Activated CD4-positive, alpha-beta memory T cell treated with anti-CD3 and anti-CD28 coated beads for 36 hours (primary cell): ENCODE data around the gene CADM2. TPM values are rescaled to one million over a fixed set of nuclear protein-coding genes. Genes with fewer than 3 reads are reported as not detected.

Experiments
- CTCF ChIA-PET: fragments of 350-600 bp; sonication (Branson Sonifier 250); formaldehyde crosslinking; loops from one replicate; lab custom pipeline; 2021; ENCODE audit warnings: antibody characterized with exemption, inconsistent platforms; lab: Charles Lee
- POLR2A ChIA-PET: fragments of 350-600 bp; sonication (Branson Sonifier 250); formaldehyde crosslinking; loops from one replicate; lab custom pipeline; 2021; ENCODE audit warnings: antibody characterized with exemption; lab: Charles Lee
- DNase-seq: peaks from one replicate; pipeline ENCODE4 v3.0.0-alpha.2; 2020
- H3K27ac Mint-ChIP-seq: one replicate; pipeline ENCODE4 v1.8.0; 2021; ENCODE audit warnings: mixed read lengths
- H3K27me3 Mint-ChIP-seq: one replicate; pipeline ENCODE4 v1.8.0; 2021; ENCODE audit warnings: mixed read lengths
- H3K36me3 Mint-ChIP-seq: one replicate; pipeline ENCODE4 v1.8.0; 2021; ENCODE audit warnings: mixed read lengths
- H3K4me1 Mint-ChIP-seq: one replicate; pipeline ENCODE4 v1.8.0; 2021; ENCODE audit warnings: low read depth, mixed read lengths
- H3K4me3 Mint-ChIP-seq: one replicate; pipeline ENCODE4 v1.8.0; 2021; ENCODE audit warnings: mild to moderate bottlenecking, mixed read lengths
- H3K9me3 Mint-ChIP-seq: one replicate; pipeline ENCODE4 v1.8.0; 2021; ENCODE audit warnings: mixed read lengths
- intact Hi-C: fragments of 100-400 bp; cut with micrococcal nuclease; formaldehyde crosslinking; loops from one replicate; pipeline ENCODE4 v1.15.1; 2023
- total RNA-seq, 2 experiments: library from RNA; stranded (reverse); gene quantifications; one replicate each; pipeline ENCODE4 v1.2.3, GENCODE V29; 2021

The CADM2 gene
- total RNA-seq, 2 experiments from 2014 or later, result not detected

- peaks cover 3% of the 10 kb centered on the region for H3K9me3 Mint-ChIP-seq
- DNase-seq, result no peak
- intact Hi-C loops, result no loop called here
- ChIA-PET CTCF (no interaction called here), POLR2A (no interaction called here)
- no peaks in the 10 kb centered on the region for H3K4me1 Mint-ChIP-seq
- no peaks in the 10 kb centered on the region for H3K27me3 Mint-ChIP-seq
- H3K4me3 Mint-ChIP-seq, result no peak overlapping the region
- H3K27ac Mint-ChIP-seq, result no peak overlapping the region
- H3K36me3 Mint-ChIP-seq, result no peaks in the 10 kb centered on the region
Measured at GRCh38 chr3:85384372-85384771, 425.6 kb downstream of the CADM2 start.

GRCh38 chr3:85387913-85388505 is 429.2 kb downstream of the CADM2 start:
- CTCF ChIA-PET, result no interaction called here
- Mint-ChIP-seq H3K36me3 (no peaks in the 10 kb centered on the region), H3K4me1 (no peaks in the 10 kb centered on the region)

GRCh38 chr3:85394424-85394823 is 435.6 kb downstream of the CADM2 start:
- intact Hi-C loops, result no loop called here
- H3K36me3 Mint-ChIP-seq, result no peaks in the 10 kb centered on the region
- no peak for DNase-seq
- peaks cover 10% of the 10 kb centered on the region for H3K9me3 Mint-ChIP-seq
- ChIA-PET POLR2A (no interaction called here), CTCF (interaction anchor here (0.6 kb wide), 1 partner anchor 98 kb away, joined by 3 read pairs; no protein-coding TSS in a partner anchor)
- H3K27me3 Mint-ChIP-seq, result no peaks in the 10 kb centered on the region
- H3K4me1 Mint-ChIP-seq, result no peaks in the 10 kb centered on the region
- H3K4me3 Mint-ChIP-seq, result no peak overlapping the region
- H3K27ac Mint-ChIP-seq, result no peak overlapping the region

More at GRCh38 chr3:85387913-85388505, 429.2 kb downstream of the CADM2 start:
- POLR2A ChIA-PET, result no interaction called here
- no peaks in the 10 kb centered on the region for H3K27me3 Mint-ChIP-seq
- no peak for DNase-seq
- no peak overlapping the region for H3K4me3 Mint-ChIP-seq
- peaks cover 4% of the 10 kb centered on the region for H3K9me3 Mint-ChIP-seq
- no peak overlapping the region for H3K27ac Mint-ChIP-seq
- intact Hi-C loops, result no loop called here

- no peaks in the 10 kb centered on the region for H3K36me3 Mint-ChIP-seq
- intact Hi-C loops, result no loop called here
- H3K4me3 Mint-ChIP-seq, result no peak overlapping the region
- ChIA-PET CTCF (no interaction called here), POLR2A (no interaction called here)
- no peaks in the 10 kb centered on the region for H3K27me3 Mint-ChIP-seq
- no peak overlapping the region for H3K27ac Mint-ChIP-seq
- H3K4me1 Mint-ChIP-seq, result no peaks in the 10 kb centered on the region
- DNase-seq, result no peak
- H3K9me3 Mint-ChIP-seq, result peaks cover 10% of the 10 kb centered on the region
Measured at GRCh38 chr3:85397434-85397833, 438.6 kb downstream of the CADM2 start.

GRCh38 chr3:85426121-85426520 is 467.3 kb downstream of the CADM2 start:
- Mint-ChIP-seq H3K27ac (no peak overlapping the region), H3K9me3 (no peaks in the 10 kb centered on the region), H3K27me3 (no peaks in the 10 kb centered on the region), H3K36me3 (no peaks in the 10 kb centered on the region), H3K4me1 (no peaks in the 10 kb centered on the region), H3K4me3 (no peak overlapping the region)
- CTCF ChIA-PET, result no interaction called here
- intact Hi-C loops, result no loop called here
- POLR2A ChIA-PET, result no interaction called here
- DNase-seq, result no peak

- Mint-ChIP-seq H3K4me1 (no peaks in the 10 kb centered on the region), H3K27me3 (no peaks in the 10 kb centered on the region), H3K36me3 (no peaks in the 10 kb centered on the region), H3K4me3 (no peak overlapping the region), H3K9me3 (no peaks in the 10 kb centered on the region), H3K27ac (no peak overlapping the region)
- intact Hi-C loops, result no loop called here
- POLR2A ChIA-PET, result no interaction called here
- CTCF ChIA-PET, result no interaction called here
- DNase-seq, result no peak
Measured at GRCh38 chr3:85427467-85427866, 468.7 kb downstream of the CADM2 start.

- Mint-ChIP-seq H3K27me3 (no peaks in the 10 kb centered on the region), H3K27ac (no peak overlapping the region), H3K4me1 (no peaks in the 10 kb centered on the region), H3K9me3 (peaks cover 26% of the 10 kb centered on the region), H3K4me3 (no peak overlapping the region), H3K36me3 (no peaks in the 10 kb centered on the region)
- POLR2A ChIA-PET, result no interaction called here
- CTCF ChIA-PET, result no interaction called here
- DNase-seq, result no peak
- intact Hi-C loops, result no loop called here
Measured at GRCh38 chr3:85432081-85432480, 473.3 kb downstream of the CADM2 start.

GRCh38 chr3:85433319-85433718 is 474.5 kb downstream of the CADM2 start:
- H3K9me3 Mint-ChIP-seq, result peaks cover 26% of the 10 kb centered on the region
- no peak overlapping the region for H3K27ac Mint-ChIP-seq
- ChIA-PET POLR2A (no interaction called here), CTCF (no interaction called here)
- no peak for DNase-seq
- intact Hi-C loops, result no loop called here
- H3K4me3 Mint-ChIP-seq, result no peak overlapping the region
- H3K27me3 Mint-ChIP-seq, result no peaks in the 10 kb centered on the region
- no peaks in the 10 kb centered on the region for H3K36me3 Mint-ChIP-seq
- no peaks in the 10 kb centered on the region for H3K4me1 Mint-ChIP-seq

- H3K9me3 Mint-ChIP-seq, result peaks cover 2% of the 10 kb centered on the region
- DNase-seq, result no peak
- no peaks in the 10 kb centered on the region for H3K36me3 Mint-ChIP-seq
- no peak overlapping the region for H3K4me3 Mint-ChIP-seq
- intact Hi-C loops, result no loop called here
- CTCF ChIA-PET, result no interaction called here
- H3K27ac Mint-ChIP-seq, result no peak overlapping the region
- POLR2A ChIA-PET, result no interaction called here
- H3K4me1 Mint-ChIP-seq, result no peaks in the 10 kb centered on the region
- H3K27me3 Mint-ChIP-seq, result no peaks in the 10 kb centered on the region
Measured at GRCh38 chr3:85455561-85456200, 496.9 kb downstream of the CADM2 start.

- intact Hi-C loops, result no loop called here
- H3K9me3 Mint-ChIP-seq, result peaks cover 10% of the 10 kb centered on the region
- H3K36me3 Mint-ChIP-seq, result no peaks in the 10 kb centered on the region
- ChIA-PET CTCF (no interaction called here), POLR2A (no interaction called here)
- DNase-seq, result no peak
- H3K4me3 Mint-ChIP-seq, result no peak overlapping the region
- no peaks in the 10 kb centered on the region for H3K4me1 Mint-ChIP-seq
- H3K27ac Mint-ChIP-seq, result no peak overlapping the region
- H3K27me3 Mint-ChIP-seq, result no peaks in the 10 kb centered on the region
Measured at GRCh38 chr3:85474241-85474640, 515.5 kb downstream of the CADM2 start.

GRCh38 chr3:85475346-85475745 is 516.6 kb downstream of the CADM2 start:
- CTCF ChIA-PET, result no interaction called here
- no peaks in the 10 kb centered on the region for H3K4me1 Mint-ChIP-seq
- DNase-seq, result no peak
- H3K27ac Mint-ChIP-seq, result no peak overlapping the region
- H3K27me3 Mint-ChIP-seq, result no peaks in the 10 kb centered on the region
- intact Hi-C loops, result no loop called here
- POLR2A ChIA-PET, result no interaction called here
- no peaks in the 10 kb centered on the region for H3K36me3 Mint-ChIP-seq
- no peak overlapping the region for H3K4me3 Mint-ChIP-seq
- H3K9me3 Mint-ChIP-seq, result peaks cover 2% of the 10 kb centered on the region

GRCh38 chr3:85476891-85477495 is 518.2 kb downstream of the CADM2 start:
- H3K27ac Mint-ChIP-seq, result no peak overlapping the region
- CTCF ChIA-PET, result no interaction called here
- H3K4me3 Mint-ChIP-seq, result no peak overlapping the region
- no peaks in the 10 kb centered on the region for H3K27me3 Mint-ChIP-seq
- H3K4me1 Mint-ChIP-seq, result no peaks in the 10 kb centered on the region
- H3K9me3 Mint-ChIP-seq, result peaks cover 2% of the 10 kb centered on the region
- intact Hi-C loops, result no loop called here
- DNase-seq, result no peak
- POLR2A ChIA-PET, result no interaction called here
- no peaks in the 10 kb centered on the region for H3K36me3 Mint-ChIP-seq
